HepG2 (cell line): ENCODE data around the gene MTF1. TPM values are rescaled to one million over a fixed set of nuclear protein-coding genes. Genes with fewer than 3 reads are reported as not detected.

Experiments used
- BRCA1 ChIP-seq: sonication (generic); formaldehyde crosslinking; IDR thresholded peaks from 2 replicates; pipeline ENCODE4 v1.4.0; 2020; ENCODE audit warnings: missing genetic modification reagents
- CBFB ChIP-seq: sonication (generic); formaldehyde crosslinking; IDR thresholded peaks from 2 replicates; pipeline ENCODE4 v1.4.0; 2020; ENCODE audit warnings: missing genetic modification reagents
- DNMT3B ChIP-seq: conservative IDR thresholded peaks from 2 replicates; pipeline ENCODE4 v1.6.1; 2016; ENCODE audit warnings: missing biosample characterization, control low read depth
- KAT7 ChIP-seq: IDR thresholded peaks from 2 replicates; pipeline ENCODE4 v1.6.1; 2018; ENCODE audit warnings: borderline replicate concordance, missing compliant biosample characterization
- MYNN ChIP-seq: sonication (generic); formaldehyde crosslinking; IDR thresholded peaks from 2 replicates; pipeline ENCODE4 v1.4.0; 2020; ENCODE audit warnings: mild to moderate bottlenecking, low read depth, missing genetic modification reagents
- NR2F6 ChIP-seq, 2 experiments: IDR thresholded peaks; 2 replicates each; pipeline ENCODE4 v1.6.1; 2016; ENCODE audit warnings: antibody characterized with exemption in 1 of 2, mild to moderate bottlenecking in 1 of 2
- PHF8 ChIP-seq: sonication (generic); formaldehyde crosslinking; IDR thresholded peaks from 2 replicates; pipeline ENCODE4 v1.5.0; 2020; ENCODE audit warnings: missing genetic modification reagents
- RARA ChIP-seq: IDR thresholded peaks from 2 replicates; pipeline ENCODE4 v1.6.1; 2016; ENCODE audit warnings: missing genetic modification reagents, missing compliant biosample characterization
- RBM39 ChIP-seq: fragments of 200-400 bp; formaldehyde crosslinking; IDR thresholded peaks from one replicate; pipeline ENCODE4 v1.6.1; 2018; ENCODE audit warnings: antibody characterized with exemption, mild to moderate bottlenecking, low read depth, low read length; ENCODE audit not compliant: poor library complexity, severe bottlenecking
- RNF219 ChIP-seq: sonication (generic); formaldehyde crosslinking; IDR thresholded peaks from 2 replicates; pipeline ENCODE4 v1.5.0; 2020; ENCODE audit warnings: mild to moderate bottlenecking, missing genetic modification reagents
- RORA ChIP-seq: sonication (generic); formaldehyde crosslinking; IDR thresholded peaks from 2 replicates; pipeline ENCODE4 v1.5.0; 2020; ENCODE audit warnings: mild to moderate bottlenecking, missing genetic modification reagents, moderate library complexity
- SMARCE1 ChIP-seq: fragments of 450-650 bp; IDR thresholded peaks from 2 replicates; pipeline ENCODE4 v1.6.1; 2017; ENCODE audit warnings: borderline replicate concordance
- SUZ12 ChIP-seq: fragments of 150-350 bp; IDR thresholded peaks from 2 replicates; pipeline ENCODE4 v1.6.1; 2014; ENCODE audit warnings: low read depth, low read length
- TAF15 ChIP-seq: fragments of 200-400 bp; formaldehyde crosslinking; IDR thresholded peaks from one replicate; pipeline ENCODE4 v1.6.1; 2018; ENCODE audit warnings: mild to moderate bottlenecking, low read depth, low read length; ENCODE audit not compliant: poor library complexity, severe bottlenecking
- TGIF2 ChIP-seq: IDR thresholded peaks from 2 replicates; pipeline ENCODE4 v1.6.1; 2016; ENCODE audit warnings: control low read depth, missing compliant biosample characterization
- ZBTB3 ChIP-seq: sonication (generic); formaldehyde crosslinking; IDR thresholded peaks from 2 replicates; pipeline ENCODE4 v1.4.0; 2020; ENCODE audit warnings: low read depth, mild to moderate bottlenecking, moderate library complexity, missing genetic modification reagents, borderline replicate concordance
- ZBTB8A ChIP-seq: sonication (generic); formaldehyde crosslinking; IDR thresholded peaks from 2 replicates; pipeline ENCODE4 v1.4.0; 2020; ENCODE audit warnings: mild to moderate bottlenecking, low read depth, missing genetic modification reagents, borderline replicate concordance
- ZFYVE20 ChIP-seq: sonication (generic); formaldehyde crosslinking; IDR thresholded peaks from 2 replicates; pipeline ENCODE4 v1.8.0; 2023; ENCODE audit warnings: low read depth, mild to moderate bottlenecking, moderate library complexity, missing genetic modification reagents, borderline replicate concordance
- ZNF124 ChIP-seq: sonication (generic); formaldehyde crosslinking; IDR thresholded peaks from 2 replicates; pipeline ENCODE4 v1.4.0; 2020; ENCODE audit warnings: missing genetic modification reagents
- ZNF207 ChIP-seq: fragments of 450-650 bp; IDR thresholded peaks from 2 replicates; pipeline ENCODE4 v1.6.1; 2016; ENCODE audit warnings: antibody characterized with exemption, borderline replicate concordance
- ZNF564 ChIP-seq: sonication (generic); formaldehyde crosslinking; IDR thresholded peaks from 2 replicates; pipeline ENCODE4 v1.8.1; 2023; ENCODE audit warnings: mild to moderate bottlenecking, missing genetic modification reagents
- ZNF597 ChIP-seq: sonication (generic); formaldehyde crosslinking; IDR thresholded peaks from 2 replicates; pipeline ENCODE4 v1.5.0; 2020; ENCODE audit warnings: missing genetic modification reagents
- ZNF607 ChIP-seq: sonication (generic); formaldehyde crosslinking; IDR thresholded peaks from 2 replicates; pipeline ENCODE4 v1.5.1; 2020; ENCODE audit warnings: missing genetic modification reagents, mild to moderate bottlenecking, borderline replicate concordance
- ZNF652 ChIP-seq: IDR thresholded peaks from 2 replicates; pipeline ENCODE4 v1.6.1; 2016; ENCODE audit warnings: low read depth, borderline replicate concordance
- ZSCAN30 ChIP-seq: sonication (generic); formaldehyde crosslinking; IDR thresholded peaks from 2 replicates; pipeline ENCODE4 v1.5.0; 2020; ENCODE audit warnings: mild to moderate bottlenecking, missing genetic modification reagents
- polyA plus RNA-seq, 8 experiments: library from polyadenylated mRNA; depleted of rRNA in 3 of 8; stranded (reverse) in 7 of 8; unstranded in 1 of 8; fragments of >200 nt; fragmentation: Illumina TruSeq in 4 of 8; extraction: Trizol in 4 of 8; gene quantifications; 2 replicates each; pipeline versions ENCODE4 v1.2.1 to v1.2.3, GENCODE V29; 2011 to 2016; ENCODE audit warnings: low read depth in 4 of 8, missing spikeins in 1 of 8, mixed read lengths in 1 of 8; ENCODE audit not compliant: insufficient read depth in 1 of 8
- total RNA-seq, 5 experiments: library from RNA; depleted of rRNA; stranded (reverse); fragments of >200 nt; fragmentation: Illumina TruSeq; extraction: Trizol; gene quantifications; 2 replicates each; pipeline ENCODE4 v1.2.3, GENCODE V29; 2016; ENCODE audit warnings: low read depth in 1 of 5
- TF ChIP-seq, protein P1 (sequence below): IDR thresholded peaks from 2 replicates; pipeline ENCODE4 v1.6.1; 2016; ENCODE audit warnings: mild to moderate bottlenecking, missing biosample characterization, missing genetic modification reagents
- TF ChIP-seq, protein P2 (sequence below): sonication (generic); formaldehyde crosslinking; IDR thresholded peaks from 2 replicates; pipeline ENCODE4 v1.8.1; 2023; ENCODE audit warnings: missing genetic modification reagents, mild to moderate bottlenecking, borderline replicate concordance
- TF ChIP-seq, protein P3 (sequence below): sonication (generic); formaldehyde crosslinking; IDR thresholded peaks from 2 replicates; pipeline ENCODE4 v1.4.0; 2020; ENCODE audit warnings: mild to moderate bottlenecking, missing genetic modification reagents

MTF1 gene
- total and polyA plus RNA-seq, 2 of the 13 experiments (the other 11 are each of a cell fraction or from before 2014, with no cell fraction given): 2.4 to 3.3 TPM

GRCh38 chr1:37764414-37764825 lies 95.0 kb downstream of the MTF1 start (continued):
- TF ChIP-seq KAT7 (CRISPR knock-in tag) (peak; percentile 69; the same call in 1 of the 2 replicates), DNMT3B (CRISPR knock-in tag) (peak; percentile 99; the same call in 1 of the 2 replicates), BRCA1 (CRISPR knock-in tag) (peak; percentile 100), RORA (CRISPR knock-in tag) (no peak; the same call in 1 of the 2 replicates), ZNF564 (CRISPR knock-in tag) (peak; percentile 96), ZNF597 (CRISPR knock-in tag) (no peak), ZBTB3 (CRISPR knock-in tag) (peak; percentile 85; the same call in 1 of the 2 replicates), TGIF2 (CRISPR knock-in tag) (peak; percentile 99), ZNF207 (no peak), NR2F6 (IDR thresholded peaks at IDR 0.05) (no peak), NR2F6 (CRISPR knock-in tag; IDR thresholded peaks at IDR 0.05) (peak; percentile 72; the same call in 1 of the 2 replicates), ZFYVE20 (CRISPR knock-in tag) (peak; percentile 99), ZSCAN30 (CRISPR knock-in tag) (peak; percentile 99), ZNF652 (peak; percentile 58; the same call in 1 of the 2 replicates), PHF8 (CRISPR knock-in tag) (peak; percentile 49; the same call in 1 of the 2 replicates), ZNF124 (CRISPR knock-in tag) (peak; percentile 99), RBM39 (no peak), ZBTB8A (peak; percentile 83; the same call in 1 of the 2 replicates), RARA (CRISPR knock-in tag) (peak; percentile 91), CBFB (peak; percentile 92), ZNF607 (CRISPR knock-in tag) (peak; percentile 98), SMARCE1 (no peak), MYNN (CRISPR knock-in tag) (peak; percentile 99), SUZ12 (no peak), TAF15 (no peak), RNF219 (peak; percentile 96; the same call in 1 of the 2 replicates)
- TF ChIP-seq, protein P1, sequence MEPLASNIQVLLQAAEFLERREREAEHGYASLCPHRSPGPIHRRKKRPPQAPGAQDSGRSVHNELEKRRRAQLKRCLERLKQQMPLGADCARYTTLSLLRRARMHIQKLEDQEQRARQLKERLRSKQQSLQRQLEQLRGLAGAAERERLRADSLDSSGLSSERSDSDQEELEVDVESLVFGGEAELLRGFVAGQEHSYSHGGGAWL: peak; percentile 100
- TF ChIP-seq, protein P2, sequence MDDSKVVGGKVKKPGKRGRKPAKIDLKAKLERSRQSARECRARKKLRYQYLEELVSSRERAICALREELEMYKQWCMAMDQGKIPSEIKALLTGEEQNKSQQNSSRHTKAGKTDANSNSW (CRISPR knock-in tag): peak; percentile 96
- TF ChIP-seq, protein P3, sequence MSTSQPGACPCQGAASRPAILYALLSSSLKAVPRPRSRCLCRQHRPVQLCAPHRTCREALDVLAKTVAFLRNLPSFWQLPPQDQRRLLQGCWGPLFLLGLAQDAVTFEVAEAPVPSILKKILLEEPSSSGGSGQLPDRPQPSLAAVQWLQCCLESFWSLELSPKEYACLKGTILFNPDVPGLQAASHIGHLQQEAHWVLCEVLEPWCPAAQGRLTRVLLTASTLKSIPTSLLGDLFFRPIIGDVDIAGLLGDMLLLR (CRISPR knock-in tag): peak; percentile 99
